ENCODE data around the gene KCNN4.
"Not testable (repeated sequence)": the region's sequence is repeated elsewhere in the genome, so short reads cannot be mapped to it uniquely, and the experiment has no call there.

KCNN4 gene

DNA sequence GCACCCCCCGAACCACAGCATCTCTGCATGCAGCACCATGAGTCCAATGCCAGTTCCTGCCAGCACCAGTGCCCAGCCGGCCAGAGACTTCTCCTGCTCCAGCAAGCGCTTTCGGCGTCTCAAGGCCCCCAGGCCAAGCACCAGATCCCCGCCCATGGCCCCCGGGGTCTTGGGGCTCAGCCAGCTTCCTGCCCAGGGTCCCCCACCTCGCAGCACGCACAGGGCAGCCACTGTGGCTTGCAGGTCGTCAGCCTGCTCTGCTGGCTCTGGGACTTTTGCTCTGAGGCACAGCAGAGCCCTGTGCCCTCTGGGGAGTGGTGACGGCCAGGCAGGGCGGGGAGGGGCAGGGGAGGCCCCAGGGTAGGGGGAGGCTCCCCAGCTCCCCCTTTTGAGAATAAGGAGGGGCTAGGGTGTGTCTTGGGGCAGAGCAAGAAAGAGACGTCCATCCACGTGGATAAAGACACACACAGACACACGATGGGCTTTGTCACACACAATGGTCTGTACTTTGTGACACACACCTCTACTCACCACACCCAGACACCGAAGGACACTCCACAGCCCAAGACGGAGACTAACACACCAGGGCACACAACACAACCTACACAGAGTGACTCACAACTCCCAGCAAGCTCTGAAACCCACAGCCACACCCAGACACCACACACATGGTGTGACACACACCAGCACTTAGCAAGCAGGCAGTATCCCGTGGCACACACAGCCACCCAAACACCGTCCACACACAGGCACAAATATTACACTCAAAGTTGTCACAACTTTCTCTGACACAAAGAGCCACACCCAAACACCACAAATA, at the start of gene KCNN4:
Gene KCNN4 (minus strand): TSS at position 268 of the 820 bp plus-strand sequence. CDS start 112 bp downstream, at position 156.
- peak; percentile 29 to 63 for DNase-seq (ENCODE audit: low read depth in 2 of 2)

GRCh38 chr19:43826787-43827754, 46.3 kb upstream of the KCNN4 start, which contains the start of gene ZNF283:
TSS of gene ZNF283 (plus strand) at chr19:43827321. CDS start at chr19:43833505, 6,184 bp downstream.
- peak; percentile 66 to 76 for DNase-seq (ENCODE audit: low read depth in 2 of 2)

- not testable (repeated sequence) for DNase-seq (ENCODE audit: low read depth in 2 of 2)
Observed at GRCh38 chr19:43824572-43824971, 43.8 kb upstream of the KCNN4 start.

DNA sequence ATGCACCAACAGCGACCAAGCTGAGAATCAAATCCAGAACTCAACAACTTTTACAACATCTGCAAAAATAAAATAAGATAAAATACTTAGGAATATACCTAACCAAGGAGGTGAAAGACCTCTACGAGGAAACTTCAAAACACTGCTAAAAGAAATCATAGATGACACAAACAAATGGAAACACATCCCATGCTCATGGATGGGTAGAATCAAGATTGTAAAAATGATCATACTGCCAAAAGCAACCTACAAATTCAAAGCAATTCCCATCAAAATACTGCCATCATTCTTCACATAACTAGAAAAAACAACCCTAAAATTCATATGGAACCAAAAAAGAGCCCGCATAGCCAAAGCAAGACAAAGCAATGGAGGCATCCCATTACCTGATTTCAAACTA, 43.1 kb upstream of the KCNN4 start:
- DNase-seq (ENCODE audit: low read depth in 2 of 2), result not testable (repeated sequence)

DNA sequence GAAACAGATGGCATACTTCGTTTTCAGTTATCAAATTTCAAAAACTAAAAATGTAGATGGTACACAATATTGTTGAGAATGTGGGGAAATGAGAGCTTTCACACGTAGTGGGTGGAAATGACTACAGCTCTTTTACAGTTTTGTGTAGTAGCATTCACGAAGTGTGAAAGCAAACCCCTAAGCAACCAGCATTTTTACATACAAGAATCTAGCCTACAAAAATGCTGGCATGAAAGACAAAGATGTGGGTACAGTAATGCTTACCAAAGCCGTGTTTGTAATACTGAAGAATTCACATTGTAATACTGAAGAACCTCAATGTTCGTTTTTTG, 40.1 kb upstream of the KCNN4 start:
- DNase-seq (ENCODE audit: low read depth in 2 of 2), result no peak

GRCh38 chr19:43820098-43820883, 39.5 kb upstream of the KCNN4 start:
- no peak for DNase-seq (ENCODE audit: low read depth in 2 of 2)

DNA sequence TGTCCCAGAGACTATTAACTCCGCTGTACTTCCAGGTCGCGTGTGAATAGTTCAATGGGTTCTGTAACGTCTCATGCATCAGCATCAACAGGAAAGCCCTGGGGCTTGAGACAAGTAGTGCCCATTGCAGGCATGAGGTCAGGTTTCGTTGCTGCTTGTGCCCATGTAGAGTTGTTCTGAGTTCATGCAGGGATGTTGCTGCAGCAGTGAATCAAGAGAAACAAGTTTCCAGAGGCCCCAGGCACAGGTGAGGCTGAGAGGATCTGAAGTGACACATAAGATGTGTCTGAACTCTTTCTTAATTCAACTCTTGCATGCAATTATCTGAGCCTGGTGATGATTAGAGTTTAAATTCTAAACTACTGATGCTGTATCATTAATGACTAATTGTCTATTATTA, 37.7 kb upstream of the KCNN4 start:
- no peak for DNase-seq (ENCODE audit: low read depth in 2 of 2)

GRCh38 chr19:43817454-43817853, 36.7 kb upstream of the KCNN4 start:
- not testable (repeated sequence) for DNase-seq (ENCODE audit: low read depth in 2 of 2)

GRCh38 chr19:43814663-43815352, 34.0 kb upstream of the KCNN4 start:
- DNase-seq (ENCODE audit: low read depth in 2 of 2), result no peak

- no peak for DNase-seq (ENCODE audit: low read depth in 2 of 2)
Observed at GRCh38 chr19:43812688-43813087, 31.9 kb upstream of the KCNN4 start.

DNA sequence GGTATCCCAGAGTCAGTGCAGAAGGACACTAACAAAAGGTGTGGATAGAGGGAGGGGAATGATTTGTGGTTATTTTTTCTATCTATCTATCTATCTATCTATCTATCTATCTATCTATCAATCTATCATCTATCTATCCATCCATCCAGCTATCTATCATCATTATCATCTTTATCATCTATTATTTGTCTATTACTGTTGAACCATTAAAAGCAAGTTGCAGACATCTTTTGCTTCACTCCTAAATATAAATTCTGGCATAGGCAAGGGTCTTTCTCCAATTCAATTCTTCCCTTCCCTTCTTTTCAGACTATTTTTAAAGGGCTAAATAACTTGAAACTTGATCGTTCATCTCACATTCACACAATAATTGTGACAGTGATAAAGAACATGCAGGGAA, 31.5 kb upstream of the KCNN4 start:
- DNase-seq (ENCODE audit: low read depth in 2 of 2), result no peak

DNA sequence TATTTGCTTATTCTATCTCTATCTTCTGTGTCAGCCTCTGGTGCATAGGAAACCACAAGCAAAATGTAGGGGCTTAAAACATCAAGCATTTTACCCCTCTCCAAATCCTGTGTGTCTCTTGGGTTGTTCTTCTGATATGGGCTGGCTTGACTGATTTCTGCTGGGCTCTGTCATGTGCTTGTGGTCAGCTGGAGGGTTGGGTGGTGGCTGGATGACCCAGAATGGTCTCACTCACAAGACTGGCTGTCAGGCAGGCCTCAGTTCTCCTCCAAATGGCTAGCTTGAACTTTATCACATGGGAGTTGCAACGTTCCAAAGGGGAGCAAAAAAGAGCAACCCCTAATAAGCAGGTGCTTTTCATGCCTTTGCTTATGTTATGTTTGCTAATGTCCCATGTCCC, 31.1 kb upstream of the KCNN4 start:
- no peak for DNase-seq (ENCODE audit: low read depth in 2 of 2)

- DNase-seq (ENCODE audit: low read depth in 2 of 2), result no peak
Observed at GRCh38 chr19:43809762-43810696, 29.3 kb upstream of the KCNN4 start.

GRCh38 chr19:43807651-43808050, 26.9 kb upstream of the KCNN4 start:
- DNase-seq (ENCODE audit: low read depth in 2 of 2), result no peak

DNA sequence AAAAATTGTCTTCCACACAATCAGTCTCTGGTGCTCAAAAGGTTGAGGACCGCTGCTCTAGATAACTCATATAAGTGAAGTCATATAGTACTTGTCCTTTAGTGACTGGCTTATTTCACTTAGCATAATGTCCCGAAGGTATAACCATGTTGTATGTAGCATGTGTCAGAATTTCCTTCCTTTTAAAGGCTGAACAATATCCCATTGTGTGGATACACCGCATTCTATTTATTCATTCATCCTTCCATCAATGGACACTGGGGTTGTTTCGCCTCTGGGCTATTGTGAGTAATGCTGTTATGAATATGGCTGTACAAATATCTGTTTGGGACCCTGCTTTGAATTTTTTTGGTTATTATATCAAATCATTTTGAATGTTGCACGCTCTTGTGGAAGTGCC, 26.1 kb upstream of the KCNN4 start:
- no peak for DNase-seq (ENCODE audit: low read depth in 2 of 2)

GRCh38 chr19:43806401-43806800, 25.6 kb upstream of the KCNN4 start:
- DNase-seq (ENCODE audit: low read depth in 2 of 2), result not testable (repeated sequence)

- no peak for DNase-seq (ENCODE audit: low read depth in 2 of 2)
Observed at GRCh38 chr19:43804432-43804831, 23.7 kb upstream of the KCNN4 start.

DNA sequence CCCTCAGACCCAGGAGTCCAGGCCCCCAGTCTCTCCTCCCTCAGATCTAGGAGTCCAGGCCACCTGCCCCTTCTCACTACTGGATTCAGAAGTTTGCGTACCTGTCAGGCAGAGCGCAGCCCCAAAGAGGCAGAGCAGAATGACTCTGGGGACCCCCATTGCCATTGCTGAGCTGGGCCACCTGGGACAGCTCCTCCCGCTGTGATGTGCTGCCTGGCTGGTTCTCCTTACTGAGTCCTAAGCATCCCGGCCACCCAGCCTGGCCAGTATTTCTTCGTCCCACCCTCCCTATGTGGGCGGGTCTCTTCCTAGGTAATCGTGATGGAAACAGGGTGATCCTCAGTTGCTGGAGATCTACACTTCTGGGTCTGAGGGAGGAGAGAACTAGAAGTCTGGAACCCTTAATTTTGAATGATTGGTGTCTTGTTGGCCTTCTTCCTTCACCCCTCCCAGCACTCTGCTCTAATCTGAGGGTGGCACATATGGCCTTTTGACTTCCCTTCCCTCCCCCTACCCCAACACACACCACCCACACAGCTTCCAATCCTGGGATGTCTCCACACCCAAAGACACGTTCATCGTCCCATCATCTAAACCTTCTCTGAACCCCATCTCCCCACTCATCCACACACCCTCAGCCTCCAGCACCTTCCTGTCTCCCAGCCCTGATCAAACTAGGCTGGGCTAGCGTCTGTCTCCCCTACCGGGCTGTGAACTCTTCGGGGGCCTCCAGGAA, 21.6 kb upstream of the KCNN4 start, which contains the start of gene LYPD5:
Gene LYPD5 (minus strand): TSS at position 232 of the 736 bp plus-strand sequence. CDS start 67 bp downstream, at position 165.
- DNase-seq (ENCODE audit: low read depth in 2 of 2), result no peak

GRCh38 chr19:43799502-43800142, 18.8 kb upstream of the KCNN4 start:
- DNase-seq (ENCODE audit: low read depth in 2 of 2), result no peak
